Stimulated activated CD4-positive, alpha-beta T cell treated with anti-CD3 and anti-CD28 coated beads, TNF-alpha, amount 100 ng/mL, for 24 hours (primary cell): ENCODE results near the gene LINS1.
A peak's percentile ranks its signal among the peaks of the same experiment; 100 is the strongest.

Experiments used
- DNase-seq, 3 experiments: peaks; one replicate each; pipeline ENCODE4 v3.0.0-alpha.2; 2020; ENCODE audit warnings: low read depth in 3 of 3

Gene LINS1

GRCh38 chr15:100602064-100602822, at the start of gene LINS1, which contains the start of gene ASB7:
LINS1 (minus strand) TSS chr15:100602184; CDS start chr15:100580842, 21,342 bp downstream.
ASB7 (plus strand) TSS chr15:100602589; CDS start chr15:100612217, 9,628 bp downstream.
- peak; percentile 98 to 100 (median 99) for DNase-seq

- DNase-seq = no peak
Observed at GRCh38 chr15:100651253-100651652, 49.3 kb upstream of the LINS1 start.

- DNase-seq = no peak
Observed at GRCh38 chr15:100650685-100651084, 48.7 kb upstream of the LINS1 start.

- DNase-seq = no peak
Observed at GRCh38 chr15:100648951-100649350, 47.0 kb upstream of the LINS1 start.

GRCh38 chr15:100645671-100646070, 43.7 kb upstream of the LINS1 start:
- DNase-seq = no peak

- DNase-seq = no peak
Observed at GRCh38 chr15:100642950-100643338, 41.0 kb upstream of the LINS1 start.

- no peak for DNase-seq
Observed at GRCh38 chr15:100642213-100642949, 40.4 kb upstream of the LINS1 start.

GRCh38 chr15:100638177-100638730, 36.3 kb upstream of the LINS1 start:
- no peak for DNase-seq

GRCh38 chr15:100635406-100636071, 33.6 kb upstream of the LINS1 start:
- DNase-seq = no peak

- no peak for DNase-seq
Observed at GRCh38 chr15:100633763-100634075, 31.7 kb upstream of the LINS1 start.

GRCh38 chr15:100631831-100632230, 29.8 kb upstream of the LINS1 start:
- DNase-seq = no peak

- no peak for DNase-seq
Observed at GRCh38 chr15:100628746-100629145, 26.8 kb upstream of the LINS1 start.

- DNase-seq = peak; percentile 33 to 70 (median 46)
Observed at GRCh38 chr15:100627789-100628395, 25.9 kb upstream of the LINS1 start.

GRCh38 chr15:100623301-100623700, 21.3 kb upstream of the LINS1 start:
- no peak for DNase-seq

- DNase-seq = no peak
Observed at GRCh38 chr15:100616700-100617099, 14.7 kb upstream of the LINS1 start.

GRCh38 chr15:100615801-100616200, 13.8 kb upstream of the LINS1 start:
- no peak for DNase-seq

- no peak for DNase-seq
Observed at GRCh38 chr15:100614918-100615317, 12.9 kb upstream of the LINS1 start.

GRCh38 chr15:100614336-100614735, 12.4 kb upstream of the LINS1 start:
- no peak for DNase-seq

GRCh38 chr15:100613208-100613607, 11.2 kb upstream of the LINS1 start:
- DNase-seq = no peak

GRCh38 chr15:100612539-100612938, 10.6 kb upstream of the LINS1 start:
- no peak for DNase-seq

- DNase-seq = peak in 2 of 3 experiments; percentile 16 to 30
Observed at GRCh38 chr15:100602823-100603393, 924 bp upstream of the LINS1 start.
